GM19463 (cell line): ENCODE results near the gene GANAB.

ENCODE experiments used
- ATAC-seq: cut with Tn5 transposase; IDR thresholded peaks from one replicate; pipeline ENCODE4 v1.9.1; 2021; ENCODE audit warnings: mild to moderate bottlenecking, moderate library complexity; ENCODE audit not compliant: unreplicated experiment

Gene GANAB

GRCh38 chr11:62575156-62575555 is 71.3 kb downstream of the GANAB start:
- ATAC-seq = no peak
